GM18520 (cell line): ENCODE results near the gene UCHL5.
A peak's percentile ranks its signal among the peaks of the same experiment; 100 is the strongest.

Experiments
- ATAC-seq: cut with Tn5 transposase; IDR thresholded peaks from one replicate; pipeline ENCODE4 v1.9.1; 2021; ENCODE audit not compliant: unreplicated experiment

The UCHL5 gene, protein sequence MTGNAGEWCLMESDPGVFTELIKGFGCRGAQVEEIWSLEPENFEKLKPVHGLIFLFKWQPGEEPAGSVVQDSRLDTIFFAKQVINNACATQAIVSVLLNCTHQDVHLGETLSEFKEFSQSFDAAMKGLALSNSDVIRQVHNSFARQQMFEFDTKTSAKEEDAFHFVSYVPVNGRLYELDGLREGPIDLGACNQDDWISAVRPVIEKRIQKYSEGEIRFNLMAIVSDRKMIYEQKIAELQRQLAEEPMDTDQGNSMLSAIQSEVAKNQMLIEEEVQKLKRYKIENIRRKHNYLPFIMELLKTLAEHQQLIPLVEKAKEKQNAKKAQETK

GRCh38 chr1:193059282-193060114, at the start of gene UCHL5, which contains the start of gene RO60:
UCHL5 (minus strand) TSS chr1:193059360; CDS start chr1:193059260, 100 bp downstream.
RO60 (plus strand) TSS chr1:193059612; CDS start chr1:193069055, 9,443 bp downstream.
- ATAC-seq, result peak; percentile 84

GRCh38 chr1:193108471-193108870, 49.3 kb upstream of the UCHL5 start:
- ATAC-seq, result no peak

GRCh38 chr1:193105821-193106177, 46.6 kb upstream of the UCHL5 start:
- ATAC-seq, result no peak

- peak; percentile 74 for ATAC-seq
These were observed 46.0 kb upstream of the UCHL5 start, which contains the start of gene GLRX2 for GRCh38 chr1:193104907-193105820. GLRX2 (minus strand) TSS chr1:193105414; CDS start chr1:193105382, 32 bp downstream.

GRCh38 chr1:193104502-193104906, 45.3 kb upstream of the UCHL5 start:
- no peak for ATAC-seq

DNA sequence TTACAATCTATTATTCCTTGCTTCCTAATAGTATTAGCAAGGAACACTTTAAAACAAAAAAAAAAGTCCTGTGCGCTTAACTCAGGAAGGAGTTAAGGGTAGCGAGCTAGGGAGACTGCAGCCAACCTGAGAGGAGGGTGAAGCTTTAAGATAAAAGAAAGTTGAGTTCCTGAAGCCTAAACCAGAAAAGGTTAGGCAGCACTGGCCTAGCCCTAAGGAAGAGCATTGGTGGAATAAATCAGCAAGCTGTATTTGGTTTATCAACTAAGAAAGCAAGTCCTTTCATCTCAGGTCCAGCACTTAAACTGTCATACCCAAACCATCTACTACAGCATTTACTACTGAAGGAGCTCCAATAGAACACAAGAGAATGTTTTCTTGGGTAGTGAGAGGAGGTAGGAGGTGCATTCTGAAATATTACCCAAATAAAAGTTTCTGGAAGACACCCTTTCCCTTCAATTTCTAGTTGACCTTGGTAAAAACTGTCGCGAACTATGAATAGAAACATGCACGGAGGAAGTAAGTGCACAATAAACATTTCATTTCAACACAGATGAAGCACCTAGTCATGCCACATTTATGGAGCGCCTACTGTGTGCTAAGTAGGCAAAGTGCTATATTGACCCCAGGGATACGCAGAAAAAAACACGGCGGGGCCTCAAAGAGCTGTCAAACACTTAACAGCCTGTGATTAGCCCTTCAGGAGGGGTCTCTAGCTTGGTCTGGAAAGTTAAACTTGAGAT, 44.8 kb upstream of the UCHL5 start:
- ATAC-seq, result no peak

DNA sequence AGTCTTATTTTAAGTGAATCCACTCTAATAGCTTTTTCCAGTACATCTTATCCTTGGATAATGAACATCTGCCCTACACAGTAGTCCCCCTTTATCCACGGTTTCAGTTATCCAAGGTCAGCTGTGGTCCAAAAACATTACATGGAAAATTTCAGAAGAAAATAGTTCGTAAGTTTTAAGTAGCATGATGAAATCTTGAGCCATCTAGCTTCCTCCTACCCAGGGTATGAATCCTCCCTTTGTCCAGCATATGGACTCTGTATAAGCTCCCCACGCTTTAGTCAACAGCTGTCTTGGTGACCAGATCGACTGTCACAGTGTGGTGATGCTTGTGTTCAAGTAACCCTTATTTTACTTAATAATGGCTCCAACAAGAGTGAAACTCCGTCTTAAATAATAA, 43.5 kb upstream of the UCHL5 start:
- no peak for ATAC-seq

GRCh38 chr1:193094112-193094511, 35.0 kb upstream of the UCHL5 start:
- ATAC-seq, result no peak

- no peak for ATAC-seq
These were observed 31.7 kb upstream of the UCHL5 start for GRCh38 chr1:193090865-193091264.

DNA sequence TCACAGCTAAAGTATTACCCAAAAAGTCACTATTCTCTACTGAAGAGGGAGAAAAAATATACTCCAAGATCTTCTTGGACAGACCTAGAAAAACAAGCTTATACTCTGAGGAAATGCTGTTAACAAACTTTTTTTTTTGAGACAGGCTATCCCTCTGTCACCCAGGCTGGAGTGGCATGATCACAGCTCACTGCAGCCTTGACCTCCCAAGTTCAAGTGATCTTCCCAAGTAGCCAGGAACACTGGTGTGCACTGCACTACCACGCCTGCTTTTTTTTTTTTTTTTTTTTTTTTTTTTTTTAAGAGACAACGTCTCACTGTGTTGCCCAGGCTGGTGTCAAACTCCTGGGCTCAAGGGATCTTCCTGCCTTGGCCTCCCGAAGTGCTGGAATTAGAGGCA, 28.7 kb upstream of the UCHL5 start:
- ATAC-seq, result no peak

DNA sequence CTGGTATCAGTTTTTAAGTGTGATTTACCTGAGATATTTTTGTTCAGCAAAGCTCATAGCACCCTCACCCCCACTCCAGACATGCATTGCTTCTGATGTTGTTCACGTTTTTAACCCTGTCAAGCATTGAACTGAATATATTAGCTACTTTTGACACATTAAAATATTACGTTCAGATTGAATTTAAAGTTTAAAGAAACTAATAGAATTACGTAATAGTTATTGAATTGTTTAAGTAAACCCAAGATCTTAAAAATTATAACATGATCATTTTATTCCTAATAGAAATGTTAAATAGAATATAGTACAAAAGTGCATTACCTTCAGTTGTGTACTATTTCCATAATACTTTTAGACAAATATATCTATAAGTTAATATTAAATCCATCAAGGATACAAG, 27.2 kb upstream of the UCHL5 start:
- no peak for ATAC-seq

GRCh38 chr1:193085263-193085662, 26.1 kb upstream of the UCHL5 start:
- no peak for ATAC-seq

GRCh38 chr1:193083365-193084088, 24.4 kb upstream of the UCHL5 start:
- peak; percentile 98 for ATAC-seq

GRCh38 chr1:193079187-193079586, 20.0 kb upstream of the UCHL5 start:
- ATAC-seq, result no peak

DNA sequence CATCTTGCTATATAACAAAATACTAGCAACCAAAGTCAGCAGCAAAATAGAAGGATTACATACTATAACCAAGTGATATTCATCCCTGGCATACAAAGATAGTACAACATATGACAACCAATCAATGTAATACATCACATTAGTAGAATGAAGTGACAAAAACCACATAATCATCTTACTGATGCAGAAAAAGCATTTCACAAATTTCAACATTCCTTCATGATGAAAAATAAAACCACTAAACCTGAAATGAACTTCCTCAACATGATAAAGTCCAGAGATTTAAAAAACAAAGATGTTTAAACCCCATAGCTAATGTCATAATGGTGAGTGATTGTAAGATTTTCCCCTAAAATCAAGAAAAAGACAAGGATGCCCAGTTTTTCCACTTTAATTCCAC, 18.8 kb upstream of the UCHL5 start:
- no peak for ATAC-seq

DNA sequence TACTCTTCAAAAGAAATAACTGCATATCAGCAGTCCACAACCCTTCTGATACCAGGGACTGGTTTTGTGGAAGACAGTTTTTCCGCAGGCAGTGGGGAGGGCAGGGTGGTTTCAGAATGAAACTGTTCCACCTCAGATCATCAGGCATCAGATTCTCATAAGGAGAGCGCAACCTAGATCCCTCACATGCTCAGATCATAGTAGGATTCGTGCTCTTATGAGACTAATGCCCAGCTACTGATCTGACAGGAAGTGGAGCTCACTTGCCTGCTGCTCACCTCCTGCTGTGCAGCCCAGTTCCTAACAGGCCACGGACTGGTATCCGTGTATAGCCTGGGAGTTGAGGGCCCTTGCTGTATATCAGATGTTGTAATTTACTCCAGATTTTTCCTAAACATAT, 11.8 kb upstream of the UCHL5 start:
- ATAC-seq, result peak; percentile 35

GRCh38 chr1:193070386-193070753, 11.2 kb upstream of the UCHL5 start:
- ATAC-seq, result no peak

- ATAC-seq, result no peak
These were observed 10.7 kb upstream of the UCHL5 start for GRCh38 chr1:193069748-193070385.

DNA sequence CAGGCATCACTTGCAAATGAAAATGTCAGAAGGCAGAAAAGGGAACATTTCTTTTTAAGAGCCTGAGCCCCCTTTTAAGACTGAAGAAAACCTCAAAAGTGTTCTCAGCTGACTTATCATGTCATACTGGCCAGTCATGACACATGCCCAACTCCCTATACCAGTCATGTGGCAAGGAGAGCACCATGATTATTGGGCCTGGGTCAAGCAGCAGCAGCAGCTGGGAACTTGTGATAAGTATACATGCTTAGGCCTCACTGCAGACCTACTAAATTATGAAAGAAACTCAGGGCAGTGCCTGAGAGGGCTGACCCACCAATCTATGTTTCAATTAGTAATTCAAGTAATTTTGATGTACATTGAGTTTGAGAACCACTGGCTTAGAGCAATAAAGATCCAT, 8.9 kb upstream of the UCHL5 start:
- ATAC-seq, result no peak
